SK-N-MC (cell line): ENCODE data around the gene PROCA1.
"Not testable (repeated sequence)": the region's sequence is repeated elsewhere in the genome, so short reads cannot be mapped to it uniquely, and the experiment has no call there.

Experiments used
- EZH2 ChIP-seq: fragments of 200-600 bp; sonication (generic); IDR thresholded peaks from one replicate; pipeline ENCODE4 v1.6.1; 2017; ENCODE audit warnings: antibody characterized with exemption
- FOXP2 ChIP-seq: optimal IDR thresholded peaks from 2 replicates; pipeline ENCODE3; 2011; ENCODE audit warnings: mild to moderate bottlenecking, moderate library complexity; ENCODE audit not compliant: insufficient read depth; ENCODE audit errors: extremely low read length, control extremely low read depth
- POLR2AphosphoS5 ChIP-seq: IDR thresholded peaks from 2 replicates; pipeline ENCODE4 v1.6.1; 2012; ENCODE audit warnings: mild to moderate bottlenecking, low read depth, low read length, borderline replicate concordance

- not testable (repeated sequence) for TF ChIP-seq EZH2, POLR2AphosphoS5, FOXP2
These were observed 53.3 kb downstream of the PROCA1 start for GRCh38 chr17:28658342-28658741.
